Lung (tissue), 12 donors: ENCODE results near the gene BRD2. TPM values are rescaled to one million over a fixed set of nuclear protein-coding genes. Genes with fewer than 3 reads are reported as not detected.

Source experiments
- ATAC-seq: fragments of 200-7000 bp; cut with Tn5 transposase; one replicate; pipeline ENCODE4 v1.9.1; 2020; ENCODE audit warnings: moderate number of reproducible peaks; ENCODE audit not compliant: insufficient read depth, low FRiP score
- DNase-seq, 3 donors: peaks; one replicate each; pipeline ENCODE4 v3.0.0-alpha.2; 2013 to 2017
- H3K27ac ChIP-seq, 2 donors: one replicate each; pipeline ENCODE4 v1.5.1; 2013; ENCODE audit warnings: mild to moderate bottlenecking in 2 of 2, moderate library complexity in 2 of 2, control low read depth in 1 of 2, inconsistent platforms in 1 of 2, low read depth in 1 of 2, low read length in 1 of 2
- H3K27me3 ChIP-seq, 3 donors: one replicate each; pipeline ENCODE4 v1.5.1; 2013; ENCODE audit warnings: low read length in 2 of 3; ENCODE audit not compliant: control insufficient read depth in 3 of 3, insufficient read depth in 3 of 3
- H3K36me3 ChIP-seq, 4 donors: one replicate each; pipeline ENCODE4 v1.5.1; 2013; ENCODE audit warnings: low read length in 4 of 4, mild to moderate bottlenecking in 1 of 4, moderate library complexity in 1 of 4; ENCODE audit not compliant: control insufficient read depth in 4 of 4, insufficient read depth in 4 of 4
- H3K4me1 ChIP-seq, 5 donors: one replicate each; pipeline ENCODE4 v1.5.1; 2013; ENCODE audit warnings: low read length in 5 of 5, mild to moderate bottlenecking in 2 of 5, moderate library complexity in 1 of 5; ENCODE audit not compliant: control insufficient read depth in 5 of 5, insufficient read depth in 5 of 5
- H3K4me3 ChIP-seq: one replicate; pipeline ENCODE4 v1.5.1; 2013; ENCODE audit warnings: mild to moderate bottlenecking, control low read depth, moderate library complexity
- H3K9ac ChIP-seq, 2 donors: one replicate each; pipeline ENCODE4 v1.5.1; 2013; ENCODE audit warnings: low read length in 2 of 2, control low read depth in 1 of 2; ENCODE audit not compliant: insufficient read depth in 1 of 2
- H3K9me3 ChIP-seq, 4 donors: one replicate each; pipeline ENCODE4 v1.5.1; 2013; ENCODE audit warnings: low read length in 3 of 4, mild to moderate bottlenecking in 1 of 4, moderate library complexity in 1 of 4; ENCODE audit not compliant: control insufficient read depth in 4 of 4, insufficient read depth in 3 of 4
- WGBS, 2 donors: extraction: QIAGEN DNeasy Blood & Tissue Kit; methylation state at CpG; one replicate each; pipeline ENCODE4 v1.1.7; 2013; 5-methylcytosine and 5-hydroxymethylcytosine counted together
- polyA plus RNA-seq, 2 donors: library from polyadenylated mRNA; stranded (reverse); fragments of 200-250 nt; gene quantifications; one replicate each; pipeline ENCODE4 v1.2.1, GENCODE V29; 2013
- total RNA-seq, 2 donors: library from RNA; depleted of rRNA in 1 of 2; stranded (reverse); fragments of >200 nt in 1 of 2; gene quantifications; one replicate each; pipeline ENCODE4 v1.2.1, GENCODE V29; 2014 to 2021
- TF ChIP-seq, protein P1 (sequence below): IDR thresholded peaks from 2 replicates; pipeline ENCODE4 v1.5.1; 2012; ENCODE audit warnings: mild to moderate bottlenecking; ENCODE audit errors: control extremely low read depth, extremely low read depth
- donor health status: control.
- donor health status: control.
- donor health status: Bipolar disorder and iron deficiency.
- donor health status: healthy.
- donor health status: DM: yes; HTN: yes; CAD: no.

BRD2 gene
- total and polyA plus RNA-seq, 4 donors = 114 to 178 (median 148) TPM

DNA sequence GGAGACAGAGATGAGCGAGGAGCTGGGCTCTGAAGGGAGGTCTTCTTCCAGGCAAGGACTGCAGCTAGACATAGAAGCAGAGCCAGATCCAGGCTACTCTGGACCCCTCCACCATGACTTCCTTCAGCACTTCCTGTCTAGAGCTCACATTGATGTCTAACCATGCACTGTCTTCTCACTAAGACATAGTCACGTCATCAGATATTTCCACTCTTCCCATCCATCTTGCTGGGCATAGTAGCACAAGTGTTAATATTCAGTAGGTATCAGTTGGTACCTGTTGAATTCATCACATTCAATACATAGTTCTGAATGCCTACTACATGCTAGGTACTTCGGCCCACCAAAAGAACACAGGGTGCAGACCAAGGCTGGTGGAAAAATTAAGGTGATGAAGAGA lies 18.4 kb upstream of the BRD2 start:
- ATAC-seq (no peak), DNase-seq (no peak)
- peaks cover 0 to 2% (median 0%) of the 10 kb centered on the region in 3 donors for H3K27me3 ChIP-seq
- H3K36me3 ChIP-seq = peaks cover 0 to 3% (median 0%) of the 10 kb centered on the region in 4 donors
- peaks cover 0 to 13% (median 0%) of the 10 kb centered on the region in 5 donors for H3K4me1 ChIP-seq
- peak overlapping the region in 1 of 2 donors; percentile 24 for H3K27ac ChIP-seq
- TF ChIP-seq, protein P1, sequence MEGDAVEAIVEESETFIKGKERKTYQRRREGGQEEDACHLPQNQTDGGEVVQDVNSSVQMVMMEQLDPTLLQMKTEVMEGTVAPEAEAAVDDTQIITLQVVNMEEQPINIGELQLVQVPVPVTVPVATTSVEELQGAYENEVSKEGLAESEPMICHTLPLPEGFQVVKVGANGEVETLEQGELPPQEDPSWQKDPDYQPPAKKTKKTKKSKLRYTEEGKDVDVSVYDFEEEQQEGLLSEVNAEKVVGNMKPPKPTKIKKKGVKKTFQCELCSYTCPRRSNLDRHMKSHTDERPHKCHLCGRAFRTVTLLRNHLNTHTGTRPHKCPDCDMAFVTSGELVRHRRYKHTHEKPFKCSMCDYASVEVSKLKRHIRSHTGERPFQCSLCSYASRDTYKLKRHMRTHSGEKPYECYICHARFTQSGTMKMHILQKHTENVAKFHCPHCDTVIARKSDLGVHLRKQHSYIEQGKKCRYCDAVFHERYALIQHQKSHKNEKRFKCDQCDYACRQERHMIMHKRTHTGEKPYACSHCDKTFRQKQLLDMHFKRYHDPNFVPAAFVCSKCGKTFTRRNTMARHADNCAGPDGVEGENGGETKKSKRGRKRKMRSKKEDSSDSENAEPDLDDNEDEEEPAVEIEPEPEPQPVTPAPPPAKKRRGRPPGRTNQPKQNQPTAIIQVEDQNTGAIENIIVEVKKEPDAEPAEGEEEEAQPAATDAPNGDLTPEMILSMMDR = no peak
- H3K9ac ChIP-seq = no peak overlapping the region
- H3K9me3 ChIP-seq = no peaks in the 10 kb centered on the region
- WGBS, 2 donors = 88 to 89% methylated on average over 3 of the region's 3 CpGs
- no peak overlapping the region for H3K4me3 ChIP-seq

DNA sequence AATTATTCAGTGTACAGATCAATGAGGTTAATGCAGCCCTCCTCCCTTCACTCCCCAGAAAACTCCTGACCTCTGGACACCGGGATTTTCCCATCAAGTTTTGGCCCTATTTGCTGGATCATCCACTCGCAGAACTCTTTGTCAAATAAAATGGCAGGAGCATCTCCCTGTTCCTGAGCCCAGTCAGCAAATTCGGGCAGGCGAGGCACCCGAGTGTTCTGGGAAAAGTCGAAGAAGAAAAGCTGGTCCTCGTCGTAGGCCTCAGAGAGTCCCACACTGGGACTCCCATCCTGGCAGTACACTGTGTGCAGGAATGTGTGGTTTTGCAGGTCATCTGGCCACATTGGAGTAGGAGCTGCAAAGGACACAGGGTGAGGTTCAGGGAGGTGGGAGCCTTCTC lies 17.9 kb upstream of the BRD2 start:
- no peak overlapping the region for H3K4me3 ChIP-seq
- H3K27ac ChIP-seq = no peak overlapping the region
- H3K27me3 ChIP-seq = peaks cover 0 to 2% (median 0%) of the 10 kb centered on the region in 3 donors
- TF ChIP-seq, protein P1 = no peak
- peaks cover 0 to 3% (median 0%) of the 10 kb centered on the region in 4 donors for H3K36me3 ChIP-seq
- peaks cover 0 to 13% (median 0%) of the 10 kb centered on the region in 5 donors for H3K4me1 ChIP-seq
- WGBS, 2 donors = 92% methylated on average over 8 of the region's 8 CpGs
- DNase-seq (no peak), ATAC-seq (no peak)
- H3K9me3 ChIP-seq = no peaks in the 10 kb centered on the region
- H3K9ac ChIP-seq = no peak overlapping the region

GRCh38 chr6:32952817-32953739 lies 15.3 kb upstream of the BRD2 start, which contains the start of gene HLA-DMA:
HLA-DMA (minus strand) TSS chr6:32953097; CDS start chr6:32953036, 61 bp downstream.
- WGBS, 2 donors = 16 to 17% methylated on average over 10 of the region's 10 CpGs
- DNase-seq = peak; percentile 78 to 89 (median 86)
- Histone ChIP-seq H3K36me3 (peaks cover 0 to 3% (median 0%) of the 10 kb centered on the region in 4 donors), H3K27me3 (peaks cover 0 to 2% (median 0%) of the 10 kb centered on the region in 3 donors), H3K9me3 (no peaks in the 10 kb centered on the region), H3K4me3 (peak within 1 kb of the TSS; percentile 29), H3K9ac (peak within 1 kb of the TSS in 1 of 2 donors; percentile 3), H3K4me1 (peaks cover 0 to 13% (median 0%) of the 10 kb centered on the region in 5 donors), H3K27ac (peak within 1 kb of the TSS; percentile 12 to 95)
- TF ChIP-seq, protein P1 = peak; percentile 63
- peak; percentile 95 for ATAC-seq
